Esophagus squamous epithelium (tissue), 4 donors: ENCODE data around the gene DLST.

Experiments used
- CTCF ChIP-seq, 6 experiments: fragments of 450-650 bp in 4 of 6; fragments of 200-600 bp in 2 of 6; sonication (generic) in 2 of 6; IDR thresholded peaks; one replicate each; pipeline ENCODE4 v1.5.1; 2016 to 2019; ENCODE audit warnings: antibody characterized with exemption in 6 of 6, mild to moderate bottlenecking in 4 of 6, moderate library complexity in 4 of 6
- POLR2A ChIP-seq, 4 donors: fragments of 450-650 bp; IDR thresholded peaks; one replicate each; pipeline ENCODE4 v1.6.1; 2017; ENCODE audit warnings: antibody characterized with exemption in 4 of 4, mild to moderate bottlenecking in 4 of 4, moderate library complexity in 3 of 4

GRCh38 chr14:74835645-74836250 is 46.0 kb upstream of the DLST start:
- TF ChIP-seq CTCF (IDR thresholded peaks at IDR 0.05) (no peak), POLR2A (IDR thresholded peaks at IDR 0.05) (no peak)
